IMR-90 (cell line): ENCODE data around the gene WARS2. TPM values are rescaled to one million over a fixed set of nuclear protein-coding genes. Genes with fewer than 3 reads are reported as not detected.

Source experiments
- ATAC-seq: fragments of 200-7000 bp; cut with Tn5 transposase; 2 replicates; pipeline ENCODE4 v1.9.1; 2020; ENCODE audit warnings: low read depth, mild to moderate bottlenecking, moderate library complexity
- BruUV-seq: library from RNA; stranded (reverse); fragments of 400-500 nt; replicated peaks from 2 replicates; lab custom pipeline; 2021; lab: Mats Ljungman, UMichigan
- CTCF ChIA-PET: fragments of 300-600 bp; formaldehyde crosslinking; extraction: SDS; loops from one replicate; lab custom pipeline; 2021; ENCODE audit warnings: antibody characterized with exemption; lab: Yijun Ruan, JAX
- POLR2A ChIA-PET: fragments of 300-600 bp; sonication (Branson Sonifier 250); formaldehyde crosslinking; loops from one replicate; lab custom pipeline; 2022; ENCODE audit warnings: antibody characterized with exemption; ENCODE audit not compliant: unreplicated experiment; lab: Charles Lee
- DNase-seq: peaks from one replicate; pipeline ENCODE4 v3.0.0; 2013
- H2AFZ ChIP-seq: replicated peaks from 2 replicates; pipeline ENCODE3; 2013; ENCODE audit warnings: low read length, mild to moderate bottlenecking; ENCODE audit not compliant: poor library complexity
- H2AK5ac ChIP-seq: 2 replicates; pipeline ENCODE4 v1.6.1; 2013; ENCODE audit warnings: low read depth, low read length, inconsistent platforms
- H2AK9ac ChIP-seq: replicated peaks from 2 replicates; pipeline ENCODE3; 2013; ENCODE audit warnings: mild to moderate bottlenecking, low read depth, low read length, moderate library complexity; ENCODE audit not compliant: poor library complexity
- H2BK120ac ChIP-seq: 2 replicates; pipeline ENCODE4 v1.6.1; 2013; ENCODE audit warnings: low read depth, low read length, inconsistent platforms
- H2BK15ac ChIP-seq: 3 replicates; pipeline ENCODE4 v1.6.1; 2013; ENCODE audit warnings: low read depth, low read length, inconsistent platforms
- H2BK20ac ChIP-seq: 2 replicates; pipeline ENCODE4 v1.6.1; 2013; ENCODE audit warnings: low read depth, mild to moderate bottlenecking, inconsistent platforms, low read length, moderate library complexity
- H2BK5ac ChIP-seq: 2 replicates; pipeline ENCODE4 v1.6.1; 2013; ENCODE audit warnings: mild to moderate bottlenecking, low read depth, low read length, inconsistent platforms; ENCODE audit not compliant: poor library complexity, severe bottlenecking
- H3K14ac ChIP-seq: replicated peaks from 2 replicates; pipeline ENCODE4 v1.6.1; 2013; ENCODE audit warnings: low read depth, low read length, inconsistent platforms
- H3K18ac ChIP-seq: 2 replicates; pipeline ENCODE4 v1.6.1; 2013; ENCODE audit warnings: low read depth, low read length, control low read depth
- H3K23ac ChIP-seq: 2 replicates; pipeline ENCODE4 v1.6.1; 2013; ENCODE audit warnings: low read depth, low read length, inconsistent platforms
- H3K27ac ChIP-seq: 2 replicates; pipeline ENCODE4 v1.5.1; 2013; ENCODE audit warnings: mild to moderate bottlenecking, control low read depth, low read length; ENCODE audit not compliant: insufficient read depth
- H3K27me3 ChIP-seq: 2 replicates; pipeline ENCODE4 v1.6.1; 2013; ENCODE audit warnings: low read length; ENCODE audit not compliant: control insufficient read depth, insufficient read depth
- H3K36me3 ChIP-seq: 2 replicates; pipeline ENCODE4 v1.6.1; 2013; ENCODE audit warnings: low read length, mixed read lengths; ENCODE audit not compliant: control insufficient read depth, insufficient read depth
- H3K4ac ChIP-seq: 2 replicates; pipeline ENCODE4 v1.6.1; 2013; ENCODE audit warnings: low read depth, low read length, inconsistent platforms
- H3K4me1 ChIP-seq: 2 replicates; pipeline ENCODE4 v1.6.1; 2013; ENCODE audit warnings: low read length, mixed read lengths; ENCODE audit not compliant: control insufficient read depth, insufficient read depth
- H3K4me2 ChIP-seq: 2 replicates; pipeline ENCODE4 v1.6.1; 2013; ENCODE audit warnings: low read depth, mild to moderate bottlenecking, control low read depth, low read length, moderate library complexity
- H3K4me3 ChIP-seq: 2 replicates; pipeline ENCODE4 v1.5.1; 2013; ENCODE audit warnings: low read depth, mild to moderate bottlenecking, control low read depth, low read length, moderate library complexity; ENCODE audit not compliant: insufficient read depth
- H3K56ac ChIP-seq: 2 replicates; pipeline ENCODE4 v1.6.1; 2013; ENCODE audit warnings: low read length, inconsistent platforms; ENCODE audit not compliant: insufficient read depth; ENCODE audit errors: extremely low read depth
- H3K79me1 ChIP-seq, 2 experiments: 2 replicates each; pipeline ENCODE4 v1.6.1; 2013; ENCODE audit warnings: low read length in 2 of 2, inconsistent platforms in 1 of 2, low read depth in 1 of 2
- H3K9ac ChIP-seq: 2 replicates; pipeline ENCODE4 v1.6.1; 2013; ENCODE audit warnings: low read depth, low read length, control low read depth
- H3K9me1 ChIP-seq: 2 replicates; pipeline ENCODE4 v1.6.1; 2013; ENCODE audit warnings: low read length, inconsistent platforms; ENCODE audit not compliant: insufficient read depth
- H3K9me3 ChIP-seq: 2 replicates; pipeline ENCODE4 v1.6.1; 2013; ENCODE audit warnings: low read length; ENCODE audit not compliant: control insufficient read depth, insufficient read depth
- H4K20me1 ChIP-seq: 2 replicates; pipeline ENCODE4 v1.6.1; 2013; ENCODE audit warnings: low read length, inconsistent platforms; ENCODE audit not compliant: insufficient read depth
- H4K5ac ChIP-seq: 2 replicates; pipeline ENCODE4 v1.6.1; 2013; ENCODE audit warnings: mild to moderate bottlenecking, low read depth, low read length, control low read depth
- H4K8ac ChIP-seq, 2 experiments: 2 replicates each; pipeline ENCODE4 v1.6.1; 2013; ENCODE audit warnings: low read depth in 2 of 2, low read length in 2 of 2, control low read depth in 1 of 2, inconsistent platforms in 1 of 2
- H4K91ac ChIP-seq: 2 replicates; pipeline ENCODE4 v1.6.1; 2013; ENCODE audit warnings: low read depth, low read length, inconsistent platforms; ENCODE audit not compliant: insufficient read depth
- CHD1 ChIP-seq: IDR thresholded peaks from 2 replicates; pipeline ENCODE4 v1.6.1; 2012; ENCODE audit warnings: low read depth, low read length, improper control_type of control experiment
- ELK1 ChIP-seq: fragments of 150-350 bp; IDR thresholded peaks from 2 replicates; pipeline ENCODE4 v1.6.1; 2016; ENCODE audit warnings: low read depth, mild to moderate bottlenecking, low read length, moderate library complexity, borderline replicate concordance
- FOS ChIP-seq: fragments of 150-350 bp; IDR thresholded peaks from 2 replicates; pipeline ENCODE4 v1.6.1; 2016; ENCODE audit warnings: low read depth, low read length
- MAFK ChIP-seq: IDR thresholded peaks from 2 replicates; pipeline ENCODE4 v1.6.1; 2012; ENCODE audit warnings: low read depth, low read length, improper control_type of control experiment
- POLR2A ChIP-seq: IDR thresholded peaks from 2 replicates; pipeline ENCODE4 v1.6.1; 2012; ENCODE audit warnings: mild to moderate bottlenecking, low read depth, low read length
- RAD21 ChIP-seq: IDR thresholded peaks from 2 replicates; pipeline ENCODE4 v1.6.1; 2012; ENCODE audit warnings: low read length, improper control_type of control experiment
- RFX5 ChIP-seq: IDR thresholded peaks from 2 replicates; pipeline ENCODE4 v1.8.0; 2012; ENCODE audit warnings: low read depth, mild to moderate bottlenecking, low read length, moderate library complexity
- SMC3 ChIP-seq: fragments of 150-350 bp; IDR thresholded peaks from 2 replicates; pipeline ENCODE4 v1.6.1; 2016; ENCODE audit warnings: low read depth, mild to moderate bottlenecking, antibody characterized with exemption, low read length, moderate library complexity
- WGBS, 2 experiments: methylation state at CpG; one replicate each; pipeline versions ENCODE4 v1.1.5 to v1.1.7; 2013; ENCODE audit warnings: missing lambda C conversion rate in 2 of 2; ENCODE audit not compliant: insufficient read length in 1 of 2; ENCODE audit errors: extremely low coverage in 2 of 2; 5-methylcytosine and 5-hydroxymethylcytosine counted together
- dilution Hi-C: fragments of 300-500 bp; cut with HindIII; formaldehyde crosslinking; loops from one replicate; pipeline ENCODE4 v1.14.3; 2018; ENCODE audit warnings: low sequenced_read_pairs; ENCODE audit not compliant: unreplicated experiment
- in situ Hi-C: fragments of 300-500 bp; cut with MboI; formaldehyde crosslinking; loops from 3 replicates; pipeline ENCODE4 v1.14.3; 2019; ENCODE audit warnings: low sequenced_read_pairs, inconsistent platforms, mixed read lengths
- intact Hi-C: fragments of 100-400 bp; cut with micrococcal nuclease; formaldehyde crosslinking; loops from 2 replicates; pipeline ENCODE4 v1.10.0; 2022
- polyA plus RNA-seq, 3 experiments: library from polyadenylated mRNA; depleted of rRNA; stranded (reverse); fragments of >200 nt; gene quantifications; 2 replicates each; pipeline ENCODE4 v1.2.3, GENCODE V29; 2012; ENCODE audit warnings: low replicate concordance in 1 of 3
- total RNA-seq: library from RNA; depleted of rRNA; stranded (reverse); fragments of >200 nt; gene quantifications from 2 replicates; pipeline ENCODE4 v1.2.3, GENCODE V29; 2012
- TF ChIP-seq, protein P1 (sequence below): fragments of 150-350 bp; IDR thresholded peaks from 2 replicates; pipeline ENCODE4 v1.6.1; 2017; ENCODE audit warnings: mild to moderate bottlenecking, antibody characterized with exemption, low read length, low read depth

The WARS2 gene
- total and polyA plus RNA-seq, 2 of the 4 experiments (the other 2 are of a cell fraction), result 5.7 to 20.3 TPM

DNA sequence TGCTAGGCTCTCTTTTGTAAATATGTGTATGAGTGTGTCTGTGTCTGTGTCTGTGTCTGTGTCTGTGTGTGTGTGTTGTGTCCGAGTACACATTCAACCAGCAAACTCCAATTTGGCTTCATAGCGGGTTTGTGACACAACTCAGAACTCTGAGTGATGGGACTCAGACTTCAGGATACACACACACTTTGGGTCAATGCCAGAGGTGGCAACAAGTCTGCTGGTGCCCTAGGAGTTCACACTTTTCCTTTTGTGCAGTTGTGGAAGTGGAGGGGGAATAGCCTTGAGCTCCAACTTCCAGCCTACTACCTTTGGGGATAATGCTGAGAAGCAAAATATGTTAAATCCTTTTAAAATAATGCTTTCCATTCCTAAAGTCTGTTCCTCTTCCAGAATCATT lies 135.7 kb downstream of the WARS2 start:
- CTCF ChIA-PET, result no interaction called here
- Histone ChIP-seq H3K23ac (no peak overlapping the region), H3K79me1 (no peaks in the 10 kb centered on the region), H2BK20ac (no peak overlapping the region), H3K36me3 (no peaks in the 10 kb centered on the region), H3K27me3 (peaks cover 91% of the 10 kb centered on the region), H2AK9ac (no peak overlapping the region), H4K8ac (no peak overlapping the region), H3K9me1 (no peaks in the 10 kb centered on the region), H4K91ac (no peak overlapping the region), H3K9me3 (peaks cover 20% of the 10 kb centered on the region), H3K14ac (no peak overlapping the region), H2BK15ac (no peak overlapping the region), H3K4me2 (no peak overlapping the region), H3K9ac (no peak overlapping the region), H3K27ac (no peak overlapping the region), H2AFZ (no peak overlapping the region), H2AK5ac (no peak overlapping the region), H3K4me3 (no peak overlapping the region), H2BK5ac (no peak overlapping the region), H3K4me1 (no peaks in the 10 kb centered on the region; the same call in 1 of the 2 replicates), H4K5ac (no peak overlapping the region), H3K56ac (no peak overlapping the region), H2BK120ac (no peak overlapping the region), H3K4ac (no peak overlapping the region), H3K18ac (no peak overlapping the region), H4K20me1 (no peaks in the 10 kb centered on the region)
- POLR2A ChIA-PET, result no interaction called here
- DNase-seq, result no peak
- no TSS peak for BruUV-seq
- intact Hi-C loops (loop anchor here (10.0 kb wide), 1 partner anchor 130 kb away; no protein-coding TSS in a partner anchor), dilution Hi-C loops (no loop called here), in situ Hi-C loops (no loop called here)
- no peak for ATAC-seq
- no CpG with 5 or more reads among the region's 2 CpGs for WGBS, 2 experiments
- TF ChIP-seq, protein P1, sequence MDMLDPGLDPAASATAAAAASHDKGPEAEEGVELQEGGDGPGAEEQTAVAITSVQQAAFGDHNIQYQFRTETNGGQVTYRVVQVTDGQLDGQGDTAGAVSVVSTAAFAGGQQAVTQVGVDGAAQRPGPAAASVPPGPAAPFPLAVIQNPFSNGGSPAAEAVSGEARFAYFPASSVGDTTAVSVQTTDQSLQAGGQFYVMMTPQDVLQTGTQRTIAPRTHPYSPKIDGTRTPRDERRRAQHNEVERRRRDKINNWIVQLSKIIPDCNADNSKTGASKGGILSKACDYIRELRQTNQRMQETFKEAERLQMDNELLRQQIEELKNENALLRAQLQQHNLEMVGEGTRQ, result no peak
- no peak for TF ChIP-seq RAD21
- no peak for TF ChIP-seq CHD1
- TF ChIP-seq SMC3, result no peak
- TF ChIP-seq POLR2A, result no peak
- no peak for TF ChIP-seq MAFK
- no peak for TF ChIP-seq RFX5
- TF ChIP-seq ELK1, result no peak
- no peak for TF ChIP-seq FOS
